ENCODE results near the gene IQGAP2.

DNA sequence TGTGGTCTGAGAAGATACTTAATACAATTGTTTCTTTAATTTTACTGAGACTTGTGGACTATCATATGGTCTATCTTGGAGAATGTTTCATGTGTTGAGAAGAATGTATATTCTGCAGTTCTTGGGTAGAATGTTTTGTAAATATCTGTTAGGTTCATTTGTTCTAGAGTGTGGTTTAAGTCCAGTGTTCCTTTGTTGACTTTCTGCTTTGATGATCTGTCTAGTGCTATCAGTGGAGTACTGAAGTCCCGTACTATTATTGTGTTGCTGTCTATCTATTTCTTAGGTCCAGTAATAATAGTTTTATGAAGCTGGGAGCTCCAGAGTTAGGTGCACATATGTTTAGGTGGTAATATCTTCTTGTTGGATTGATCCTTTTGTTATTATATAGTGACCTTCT, 36.1 kb downstream of the IQGAP2 start:
- TF ChIP-seq, protein P1, sequence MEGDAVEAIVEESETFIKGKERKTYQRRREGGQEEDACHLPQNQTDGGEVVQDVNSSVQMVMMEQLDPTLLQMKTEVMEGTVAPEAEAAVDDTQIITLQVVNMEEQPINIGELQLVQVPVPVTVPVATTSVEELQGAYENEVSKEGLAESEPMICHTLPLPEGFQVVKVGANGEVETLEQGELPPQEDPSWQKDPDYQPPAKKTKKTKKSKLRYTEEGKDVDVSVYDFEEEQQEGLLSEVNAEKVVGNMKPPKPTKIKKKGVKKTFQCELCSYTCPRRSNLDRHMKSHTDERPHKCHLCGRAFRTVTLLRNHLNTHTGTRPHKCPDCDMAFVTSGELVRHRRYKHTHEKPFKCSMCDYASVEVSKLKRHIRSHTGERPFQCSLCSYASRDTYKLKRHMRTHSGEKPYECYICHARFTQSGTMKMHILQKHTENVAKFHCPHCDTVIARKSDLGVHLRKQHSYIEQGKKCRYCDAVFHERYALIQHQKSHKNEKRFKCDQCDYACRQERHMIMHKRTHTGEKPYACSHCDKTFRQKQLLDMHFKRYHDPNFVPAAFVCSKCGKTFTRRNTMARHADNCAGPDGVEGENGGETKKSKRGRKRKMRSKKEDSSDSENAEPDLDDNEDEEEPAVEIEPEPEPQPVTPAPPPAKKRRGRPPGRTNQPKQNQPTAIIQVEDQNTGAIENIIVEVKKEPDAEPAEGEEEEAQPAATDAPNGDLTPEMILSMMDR (IDR thresholded peaks at IDR 0.05), result no peak
- TF ChIP-seq POLR2A (IDR thresholded peaks at IDR 0.05), result no peak

Measured in right lobe of liver (tissue), 4 donors.